CD4-positive, alpha-beta T cell (primary cell): ENCODE measurements around the gene ARHGAP18. TPM values are rescaled to one million over a fixed set of nuclear protein-coding genes. Genes with fewer than 3 reads are reported as not detected.

Experiments
- ATAC-seq: fragments of 200-7000 bp; cut with Tn5 transposase; one replicate; pipeline ENCODE4 v1.10.0; 2022; ENCODE audit warnings: mild to moderate bottlenecking; ENCODE audit not compliant: poor library complexity
- CTCF ChIA-PET: fragments of 350-600 bp; sonication (Branson Sonifier 250); formaldehyde crosslinking; loops from one replicate; lab custom pipeline; 2021; ENCODE audit warnings: antibody characterized with exemption, inconsistent platforms; lab: Charles Lee
- POLR2A ChIA-PET: fragments of 350-600 bp; sonication (Branson Sonifier 250); formaldehyde crosslinking; loops from one replicate; lab custom pipeline; 2021; ENCODE audit warnings: antibody characterized with exemption, inconsistent platforms; lab: Charles Lee
- DNase-seq, 14 experiments: peaks; one replicate each; pipeline ENCODE4 v3.0.0-alpha.2; 2013 to 2020; ENCODE audit warnings: mixed read lengths in 2 of 14
- H3K27ac ChIP-seq, 2 donors: one replicate each; pipeline versions ENCODE4 v1.5.1 to v1.7.0; 2013; ENCODE audit warnings: low read length in 2 of 2, low read depth in 1 of 2, mild to moderate bottlenecking in 1 of 2
- H3K27me3 ChIP-seq, 2 experiments: 1 replicate in 1 of 2; 2 replicates in 1 of 2; pipeline versions ENCODE4 v1.6.1 to v1.7.0; 2013; ENCODE audit warnings: low read length in 2 of 2, control low read depth in 1 of 2, mild to moderate bottlenecking in 1 of 2, moderate library complexity in 1 of 2; ENCODE audit not compliant: insufficient read depth in 2 of 2, control insufficient read depth in 1 of 2
- H3K36me3 ChIP-seq: one replicate; pipeline ENCODE4 v1.6.1; 2013; ENCODE audit warnings: low read length, control low read depth; ENCODE audit not compliant: insufficient read depth
- H3K4me1 ChIP-seq: one replicate; pipeline ENCODE4 v1.6.1; 2013; ENCODE audit warnings: low read length, control low read depth; ENCODE audit not compliant: insufficient read depth
- H3K4me3 ChIP-seq: one replicate; pipeline ENCODE4 v1.5.1; 2013; ENCODE audit warnings: mild to moderate bottlenecking, low read length, moderate library complexity
- H3K9me3 ChIP-seq, 2 experiments: 1 replicate in 1 of 2; 2 replicates in 1 of 2; pipeline versions ENCODE4 v1.6.1 to v1.7.0; 2013; ENCODE audit warnings: low read length in 2 of 2, mild to moderate bottlenecking in 2 of 2, control low read depth in 1 of 2, moderate library complexity in 1 of 2; ENCODE audit not compliant: control insufficient read depth in 1 of 2, insufficient read depth in 1 of 2
- H3K27ac Mint-ChIP-seq: one replicate; pipeline ENCODE4 v1.8.0; 2020; ENCODE audit warnings: mixed read lengths
- H3K27me3 Mint-ChIP-seq: one replicate; pipeline ENCODE4 v1.8.0; 2021; ENCODE audit warnings: mixed read lengths
- H3K36me3 Mint-ChIP-seq: one replicate; pipeline ENCODE4 v1.8.0; 2021; ENCODE audit warnings: low read depth, mixed read lengths
- H3K4me1 Mint-ChIP-seq: one replicate; pipeline ENCODE4 v1.8.0; 2021; ENCODE audit warnings: low read depth, mixed read lengths
- H3K4me3 Mint-ChIP-seq: one replicate; pipeline ENCODE4 v1.8.0; 2020; ENCODE audit warnings: mild to moderate bottlenecking, mixed read lengths
- H3K9me3 Mint-ChIP-seq: one replicate; pipeline ENCODE4 v1.8.0; 2020; ENCODE audit warnings: mixed read lengths
- CTCF ChIP-seq: fragments of 200-600 bp; IDR thresholded peaks from one replicate; pipeline ENCODE4 v1.8.0; 2022; ENCODE audit warnings: antibody characterized with exemption, mild to moderate bottlenecking
- intact Hi-C, 2 experiments: fragments of 100-400 bp; cut with DNase I in 1 of 2; cut with micrococcal nuclease in 1 of 2; formaldehyde crosslinking; loops; one replicate each; pipeline versions ENCODE4 v1.15.1 to v1.9.0; 2023 to 2025; cut with DNase I, micrococcal nuclease
- total RNA-seq, 174 experiments: library from RNA in 2 of 174; stranded (reverse) in 2 of 174; gene quantifications; one replicate each; pipeline ENCODE4 v1.2.3 and lab custom pipeline; 2021 to 2026

The ARHGAP18 gene
- total RNA-seq, 2 experiments from 2014 or later: 0.71 to 1.3 TPM

DNA sequence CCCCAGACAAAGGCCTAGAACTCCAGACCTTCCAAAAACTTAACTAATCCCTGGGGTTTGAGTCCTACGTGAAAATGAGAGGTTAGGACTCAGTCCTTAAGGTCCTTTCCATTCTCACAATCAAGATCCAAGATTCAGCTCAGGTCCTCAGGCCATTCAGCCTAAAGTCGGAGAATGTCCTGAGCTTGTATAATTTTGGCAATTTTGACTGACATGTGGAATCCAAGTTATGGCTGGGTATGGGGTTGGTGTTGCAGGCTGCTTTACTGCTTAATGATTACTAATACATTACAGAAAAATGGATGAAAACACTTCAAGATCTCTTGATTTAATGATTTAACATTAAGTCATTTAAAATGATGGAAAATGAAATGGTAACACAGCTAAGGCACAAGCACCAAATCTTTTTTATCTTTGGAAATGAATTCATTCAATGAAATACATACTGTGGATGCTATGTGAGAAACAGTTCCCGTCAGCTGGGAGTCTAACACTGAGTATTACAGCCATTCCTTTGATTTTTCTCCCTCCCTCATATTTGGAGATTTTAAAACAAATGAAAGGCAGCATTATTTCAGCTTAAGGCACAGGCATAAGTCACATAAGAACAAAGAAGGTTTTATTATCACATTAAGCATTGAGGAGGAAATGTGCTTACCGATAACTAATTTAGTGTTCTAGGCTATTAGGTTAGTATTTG lies 1.3 kb downstream of the ARHGAP18 start:
- Mint-ChIP-seq H3K36me3 (no peaks in the 10 kb centered on the region), H3K27me3 (no peaks in the 10 kb centered on the region), H3K9me3 (no peaks in the 10 kb centered on the region), H3K4me1 (peaks cover 31% of the 10 kb centered on the region), H3K4me3 (peak overlapping the region; percentile 92), H3K27ac (no peak overlapping the region)
- TF ChIP-seq CTCF: no peak
- Histone ChIP-seq H3K27ac (no peak overlapping the region), H3K4me3 (no peak overlapping the region), H3K27me3 (no peaks in the 10 kb centered on the region), H3K4me1 (peaks cover 25% of the 10 kb centered on the region), H3K36me3 (no peaks in the 10 kb centered on the region), H3K9me3 (no peaks in the 10 kb centered on the region)
- ChIA-PET CTCF (interaction anchor here (0.8 to 2.0 kb wide), 3 partner anchors 22 to 109 kb away, joined by 3 to 6 read pairs (median 4); no protein-coding TSS in a partner anchor), POLR2A (interaction anchor here (0.8 to 2.2 kb wide), 6 partner anchors 9 to 41 kb away, joined by 3 to 12 read pairs (median 6); no protein-coding TSS in a partner anchor)
- no peak for ATAC-seq
- DNase-seq: no peak
- intact Hi-C loops: loop anchor here in 1 of 2 experiments (2.0 kb wide), 1 partner anchor 34 kb away; no protein-coding TSS in a partner anchor

DNA sequence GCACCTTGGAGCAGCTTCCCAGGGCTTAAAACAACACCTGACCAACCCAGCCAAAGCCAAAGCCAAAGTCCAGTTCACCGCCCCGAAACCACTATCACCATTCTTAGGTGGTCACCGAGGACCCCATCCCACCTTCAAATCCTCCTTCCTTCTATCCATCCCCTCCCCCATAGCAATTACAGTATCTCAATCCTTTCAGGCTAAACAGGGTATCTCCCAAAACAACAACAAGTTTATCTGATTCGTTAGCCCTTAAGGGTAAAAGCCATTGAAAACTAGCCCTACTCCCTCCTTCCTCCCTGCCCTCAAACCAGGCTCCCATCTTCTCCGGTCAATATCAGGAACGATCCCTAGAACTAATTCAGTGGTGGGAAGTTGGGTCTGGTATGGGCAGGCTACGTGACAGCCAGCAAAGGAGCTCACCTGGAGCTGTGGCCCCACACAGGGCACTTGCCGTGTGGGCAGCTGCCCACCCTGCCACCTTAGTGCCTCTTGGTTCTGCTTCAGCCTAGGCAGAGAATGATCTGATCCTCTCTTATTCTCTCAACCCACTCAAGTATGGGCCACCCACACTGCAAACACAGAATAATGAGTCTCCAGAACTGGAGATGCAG lies 2.0 kb downstream of the ARHGAP18 start:
- no peak for TF ChIP-seq CTCF
- POLR2A ChIA-PET: interaction anchor here (0.6 to 2.2 kb wide), 3 partner anchors 11 to 110 kb away, joined by 3 to 11 read pairs (median 4); no protein-coding TSS in a partner anchor
- Histone ChIP-seq H3K9me3 (no peaks in the 10 kb centered on the region), H3K4me3 (no peak overlapping the region), H3K27ac (no peak overlapping the region), H3K36me3 (no peaks in the 10 kb centered on the region), H3K27me3 (no peaks in the 10 kb centered on the region), H3K4me1 (peaks cover 25% of the 10 kb centered on the region)
- Mint-ChIP-seq H3K27ac (no peak overlapping the region), H3K27me3 (no peaks in the 10 kb centered on the region), H3K9me3 (no peaks in the 10 kb centered on the region), H3K4me3 (peak overlapping the region; percentile 39), H3K36me3 (no peaks in the 10 kb centered on the region), H3K4me1 (peaks cover 31% of the 10 kb centered on the region)
- ATAC-seq (no peak), DNase-seq (no peak)
- intact Hi-C loops: loop anchor here in 1 of 2 experiments (2.0 kb wide), 1 partner anchor 33 kb away; no protein-coding TSS in a partner anchor
- CTCF ChIA-PET: interaction anchor here (1.0 kb wide), 1 partner anchor 22 kb away, joined by 3 read pairs; no protein-coding TSS in a partner anchor

GRCh38 chr6:129707028-129707427 lies 2.9 kb downstream of the ARHGAP18 start:
- ATAC-seq (no peak), DNase-seq (no peak)
- no peak overlapping the region for H3K27ac ChIP-seq
- POLR2A ChIA-PET: interaction anchor here (0.6 kb wide), 1 partner anchor 109 kb away, joined by 4 read pairs; no protein-coding TSS in a partner anchor
- TF ChIP-seq CTCF: no peak
- intact Hi-C loops: no loop called here
- Mint-ChIP-seq H3K4me3 (no peak overlapping the region), H3K4me1 (peaks cover 31% of the 10 kb centered on the region), H3K9me3 (no peaks in the 10 kb centered on the region), H3K27ac (no peak overlapping the region), H3K27me3 (no peaks in the 10 kb centered on the region), H3K36me3 (no peaks in the 10 kb centered on the region)
- peaks cover 25% of the 10 kb centered on the region for H3K4me1 ChIP-seq
- CTCF ChIA-PET: interaction anchor here (1.0 kb wide), 1 partner anchor 23 kb away, joined by 3 read pairs; no protein-coding TSS in a partner anchor
- H3K4me3 ChIP-seq: no peak overlapping the region
- H3K9me3 ChIP-seq: no peaks in the 10 kb centered on the region
- H3K36me3 ChIP-seq: no peaks in the 10 kb centered on the region
- H3K27me3 ChIP-seq: no peaks in the 10 kb centered on the region
